Measurements from ENCODE around the gene CCL25.

DNA sequence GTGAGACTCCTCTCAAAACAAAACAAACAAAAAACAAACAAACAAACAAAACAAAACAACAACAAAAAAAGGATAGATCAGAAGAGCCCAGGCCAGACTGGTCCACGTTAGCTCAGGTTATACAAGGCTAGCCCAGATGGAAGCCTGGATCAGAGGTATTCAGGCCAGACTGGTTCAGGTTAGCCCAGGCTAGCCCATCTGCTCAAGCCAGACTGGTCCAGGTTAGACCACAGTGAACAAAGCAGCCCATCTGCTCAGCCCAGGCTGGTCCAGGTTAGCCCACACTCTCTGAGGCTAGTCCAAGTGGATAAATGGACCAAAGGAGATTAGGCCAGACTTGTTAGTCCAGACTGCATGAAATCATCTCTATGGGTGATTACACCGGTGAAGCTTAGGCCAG lies 41.2 kb downstream of the CCL25 start:
- TF ChIP-seq, protein P1, sequence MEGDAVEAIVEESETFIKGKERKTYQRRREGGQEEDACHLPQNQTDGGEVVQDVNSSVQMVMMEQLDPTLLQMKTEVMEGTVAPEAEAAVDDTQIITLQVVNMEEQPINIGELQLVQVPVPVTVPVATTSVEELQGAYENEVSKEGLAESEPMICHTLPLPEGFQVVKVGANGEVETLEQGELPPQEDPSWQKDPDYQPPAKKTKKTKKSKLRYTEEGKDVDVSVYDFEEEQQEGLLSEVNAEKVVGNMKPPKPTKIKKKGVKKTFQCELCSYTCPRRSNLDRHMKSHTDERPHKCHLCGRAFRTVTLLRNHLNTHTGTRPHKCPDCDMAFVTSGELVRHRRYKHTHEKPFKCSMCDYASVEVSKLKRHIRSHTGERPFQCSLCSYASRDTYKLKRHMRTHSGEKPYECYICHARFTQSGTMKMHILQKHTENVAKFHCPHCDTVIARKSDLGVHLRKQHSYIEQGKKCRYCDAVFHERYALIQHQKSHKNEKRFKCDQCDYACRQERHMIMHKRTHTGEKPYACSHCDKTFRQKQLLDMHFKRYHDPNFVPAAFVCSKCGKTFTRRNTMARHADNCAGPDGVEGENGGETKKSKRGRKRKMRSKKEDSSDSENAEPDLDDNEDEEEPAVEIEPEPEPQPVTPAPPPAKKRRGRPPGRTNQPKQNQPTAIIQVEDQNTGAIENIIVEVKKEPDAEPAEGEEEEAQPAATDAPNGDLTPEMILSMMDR (IDR thresholded peaks at IDR 0.05; ENCODE audit: low read depth, low read length), result no peak
- TF ChIP-seq, protein P2, sequence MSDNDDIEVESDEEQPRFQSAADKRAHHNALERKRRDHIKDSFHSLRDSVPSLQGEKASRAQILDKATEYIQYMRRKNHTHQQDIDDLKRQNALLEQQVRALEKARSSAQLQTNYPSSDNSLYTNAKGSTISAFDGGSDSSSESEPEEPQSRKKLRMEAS (IDR thresholded peaks at IDR 0.05; ENCODE audit: low read depth, low read length), result no peak
